Endothelial cell of umbilical vein (primary cell): ENCODE measurements around the gene PFN3. TPM values are rescaled to one million over a fixed set of nuclear protein-coding genes. Genes with fewer than 3 reads are reported as not detected.

Experiments
- BruUV-seq: library from RNA; stranded (reverse); fragments of 400-500 nt; replicated peaks from 2 replicates; lab custom pipeline; 2021; lab: Mats Ljungman, UMichigan
- CTCF ChIA-PET: fragments of 300-600, 350-600 bp; sonication (Branson Sonifier 250); formaldehyde crosslinking; loops from one replicate; lab custom pipeline; 2021; ENCODE audit warnings: antibody characterized with exemption, inconsistent platforms; lab: Charles Lee
- POLR2A ChIA-PET: fragments of 300-600, 350-600 bp; sonication (Branson Sonifier 250); formaldehyde crosslinking; loops from one replicate; lab custom pipeline; 2021; ENCODE audit warnings: antibody characterized with exemption, inconsistent platforms; lab: Charles Lee
- DNase-seq: peaks from one replicate; pipeline ENCODE4 v3.0.0-alpha.2; 2011; ENCODE audit warnings: low read depth, low spot score
- FAIRE-seq: peaks from 2 replicates; lab custom pipeline; 2011; peaks lifted over from hg19 to GRCh38; lab: Jason Lieb, UNC
- H2AFZ ChIP-seq: 2 replicates; pipeline ENCODE4 v1.6.0; 2012; ENCODE audit warnings: low read depth, low read length, control low read depth, inconsistent platforms
- H3K27ac ChIP-seq: 2 replicates; pipeline ENCODE4 v1.5.1; 2011; ENCODE audit warnings: low read depth, mild to moderate bottlenecking, control low read depth, low read length, moderate library complexity; ENCODE audit not compliant: insufficient read depth
- H3K27me3 ChIP-seq, 2 experiments: 2 replicates each; pipeline versions ENCODE4 v1.6.0 to v1.6.1; 2011; ENCODE audit warnings: low read length in 2 of 2, mixed read lengths in 1 of 2; ENCODE audit not compliant: control insufficient read depth in 2 of 2, insufficient read depth in 2 of 2
- H3K36me3 ChIP-seq, 2 experiments: 2 replicates in 1 of 2; 3 replicates in 1 of 2; pipeline ENCODE4 v1.5.1; 2011; ENCODE audit warnings: low read length in 2 of 2, mild to moderate bottlenecking in 1 of 2, moderate library complexity in 1 of 2; ENCODE audit not compliant: control insufficient read depth in 2 of 2, insufficient read depth in 2 of 2; ENCODE audit errors: extremely low read depth in 1 of 2
- H3K4me1 ChIP-seq: 3 replicates; pipeline ENCODE4 v1.5.1; 2011; ENCODE audit warnings: mild to moderate bottlenecking, low read length; ENCODE audit not compliant: control insufficient read depth, insufficient read depth; ENCODE audit errors: extremely low read depth
- H3K4me2 ChIP-seq: 2 replicates; pipeline ENCODE4 v1.6.1; 2011; ENCODE audit warnings: low read length, control low read depth, mixed read lengths; ENCODE audit not compliant: insufficient read depth
- H3K4me3 ChIP-seq, 3 experiments: fragments of 200-600 bp in 1 of 3; sonication (generic), shearing (Covaris generic) in 1 of 3; replicated peaks in 1 of 3; 2 replicates each; pipeline ENCODE4 v1.5.1; 2011 to 2016; ENCODE audit warnings: control low read depth in 3 of 3, low read length in 3 of 3, mild to moderate bottlenecking in 2 of 3, inconsistent platforms in 1 of 3, low read depth in 1 of 3, moderate library complexity in 1 of 3; ENCODE audit not compliant: insufficient read depth in 1 of 3
- H3K79me2 ChIP-seq: 2 replicates; pipeline ENCODE4 v1.6.0; 2012; ENCODE audit warnings: low read length, inconsistent platforms; ENCODE audit not compliant: control insufficient read depth, insufficient read depth
- H3K9ac ChIP-seq: replicated peaks from 2 replicates; pipeline ENCODE3; 2011; ENCODE audit warnings: low read length, control low read depth; ENCODE audit not compliant: insufficient read depth; ENCODE audit errors: extremely low read depth
- H3K9me1 ChIP-seq: replicated peaks from 3 replicates; pipeline ENCODE4 v1.6.0; 2011; ENCODE audit warnings: mild to moderate bottlenecking, low read length; ENCODE audit not compliant: control insufficient read depth, insufficient read depth; ENCODE audit errors: extremely low read depth
- H3K9me3 ChIP-seq: replicated peaks from 2 replicates; pipeline ENCODE4 v1.5.1; 2012; ENCODE audit warnings: low read length, inconsistent platforms; ENCODE audit not compliant: control insufficient read depth, insufficient read depth
- H4K20me1 ChIP-seq: replicated peaks from 2 replicates; pipeline ENCODE3; 2011; ENCODE audit warnings: mild to moderate bottlenecking, low read length; ENCODE audit not compliant: control insufficient read depth, insufficient read depth; ENCODE audit errors: extremely low read depth
- CTCF ChIP-seq, 2 donors: IDR thresholded peaks; 1 replicate in 1 of 2; 2 replicates in 1 of 2; pipeline ENCODE4 v1.5.1; 2011; ENCODE audit warnings: low read length in 2 of 2, mild to moderate bottlenecking in 2 of 2, moderate library complexity in 2 of 2, control low read depth in 1 of 2, inconsistent platforms in 1 of 2, low read depth in 1 of 2; ENCODE audit not compliant: insufficient read depth in 1 of 2; ENCODE audit errors: extremely low read depth in 1 of 2
- EZH2 ChIP-seq: IDR thresholded peaks from 2 replicates; pipeline ENCODE4 v1.6.1; 2012; ENCODE audit warnings: borderline replicate concordance, low read depth, mild to moderate bottlenecking, moderate library complexity, low read length, inconsistent platforms; ENCODE audit not compliant: severe bottlenecking
- FOS ChIP-seq: IDR thresholded peaks from 2 replicates; pipeline ENCODE4 v1.6.1; 2011; ENCODE audit warnings: mild to moderate bottlenecking, low read length, moderate library complexity, borderline replicate concordance; ENCODE audit not compliant: insufficient read depth
- GATA2 ChIP-seq: IDR thresholded peaks from 2 replicates; pipeline ENCODE4 v1.7.0; 2011; ENCODE audit warnings: low read depth, mild to moderate bottlenecking, moderate library complexity, mixed read lengths, low read length; ENCODE audit not compliant: insufficient read length, insufficient read depth
- JUN ChIP-seq: IDR thresholded peaks from 2 replicates; pipeline ENCODE4 v1.6.1; 2011; ENCODE audit warnings: borderline replicate concordance, low read depth; ENCODE audit not compliant: insufficient read length, insufficient read depth
- MYC ChIP-seq: IDR thresholded peaks from one replicate; pipeline ENCODE4 v1.6.1; 2011; ENCODE audit warnings: mild to moderate bottlenecking, low read depth, low read length
- POLR2A ChIP-seq: IDR thresholded peaks from 2 replicates; pipeline ENCODE4 v1.6.1; 2012; ENCODE audit warnings: low read depth, mild to moderate bottlenecking, control low read depth, low read length
- POLR2AphosphoS5 ChIP-seq: IDR thresholded peaks from 2 replicates; pipeline ENCODE4 v1.6.1; 2012; ENCODE audit warnings: low read depth, mild to moderate bottlenecking, control low read depth, low read length, moderate library complexity; ENCODE audit not compliant: insufficient read depth
- dilution Hi-C: fragments of 300-500 bp; cut with MboI; formaldehyde crosslinking; loops from one replicate; pipeline ENCODE4 v1.15.0; 2019; ENCODE audit warnings: low sequenced_read_pairs; ENCODE audit not compliant: extremely low pct_ligation_motif_present
- intact Hi-C: fragments of 100-400 bp; cut with micrococcal nuclease; formaldehyde crosslinking; loops from one replicate; pipeline ENCODE4 v1.10.0; 2022
- polyA plus RNA-seq, 4 experiments: library from polyadenylated mRNA; depleted of rRNA in 3 of 4; stranded (reverse) in 3 of 4; unstranded in 1 of 4; fragments of >200 nt; gene quantifications; 2 replicates each; pipeline versions ENCODE4 v1.2.1 to v1.2.3, GENCODE V29; 2011 to 2012; ENCODE audit warnings: missing spikeins in 1 of 4
- total RNA-seq: library from RNA; stranded (reverse); gene quantifications from 2 replicates; pipeline ENCODE4 v1.2.3, GENCODE V29; 2021
- TF ChIP-seq, protein P1 (sequence below): IDR thresholded peaks from 2 replicates; pipeline ENCODE4 v1.6.1; 2011; ENCODE audit not compliant: insufficient read depth, insufficient read length

The PFN3 gene
- total and polyA plus RNA-seq, 2 donors (not counting 3 experiments of a cell fraction or from before 2014, with no cell fraction given): not detected

DNA sequence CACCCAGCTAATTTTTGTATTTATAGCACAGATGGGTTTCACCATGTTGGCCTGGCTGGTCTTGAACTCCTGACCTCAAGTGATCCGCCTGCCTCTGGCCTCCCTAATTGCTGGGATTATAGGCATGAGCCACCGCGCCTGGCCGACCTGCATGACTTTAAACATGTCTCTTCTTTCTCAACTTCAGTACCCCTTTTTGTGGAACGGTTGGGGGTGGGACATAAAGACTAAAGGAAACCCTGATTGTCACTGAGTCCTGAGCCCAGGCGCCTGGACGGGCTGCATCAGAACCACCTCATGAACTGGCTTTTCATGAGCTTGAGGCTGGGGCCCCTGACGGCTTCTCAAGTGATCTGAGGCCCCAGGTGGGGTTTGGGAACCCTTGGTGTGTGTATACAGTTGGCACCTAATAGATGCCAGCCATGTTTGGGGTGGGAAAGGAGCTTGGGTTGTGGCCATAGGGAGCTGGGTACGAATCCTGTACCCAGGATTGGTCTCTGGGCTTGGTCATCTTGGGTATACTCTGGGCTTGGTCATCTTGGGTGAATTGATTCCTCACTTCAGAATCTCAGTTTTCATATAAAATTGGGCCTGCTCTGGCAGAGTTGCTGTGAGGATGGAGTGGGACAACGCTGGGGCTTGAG lies 28.2 kb upstream of the PFN3 start:
- intact Hi-C loops: no loop called here
- CTCF ChIA-PET: interaction anchor here (2.3 to 5.2 kb wide), 3 partner anchors 11 to 26 kb away, joined by 5 to 27 read pairs (median 10); no protein-coding TSS in a partner anchor

More for the DNA sequence above, 28.2 kb upstream of the PFN3 start:
- Histone ChIP-seq H2AFZ (no peak overlapping the region), H4K20me1 (no peaks in the 10 kb centered on the region), H3K4me2 (no peak overlapping the region), H3K27me3 (no peaks in the 10 kb centered on the region), H3K79me2 (peaks cover 27% of the 10 kb centered on the region), H3K9me3 (no peaks in the 10 kb centered on the region), H3K27ac (no peak overlapping the region), H3K9me1 (no peaks in the 10 kb centered on the region), H3K4me3 (no peak overlapping the region), H3K9ac (no peak overlapping the region), H3K36me3 (peaks cover 4 to 19% of the 10 kb centered on the region in 2 experiments), H3K4me1 (peaks cover 14% of the 10 kb centered on the region)
- POLR2A ChIA-PET: interaction anchor here (0.7 kb wide), 1 partner anchor 62 kb away, joined by 3 read pairs; no protein-coding TSS in a partner anchor
- no TSS peak for BruUV-seq
- TF ChIP-seq POLR2AphosphoS5 (no peak), EZH2 (no peak), JUN (no peak), GATA2 (no peak), POLR2A (no peak), FOS (no peak), MYC (no peak), CTCF (IDR thresholded peaks at IDR 0.05; ENCODE audit: extremely low read depth in 1 of 2, insufficient read depth in 1 of 2, low read depth in 1 of 2, low read length in 2 of 2) (no peak)
- TF ChIP-seq, protein P1, sequence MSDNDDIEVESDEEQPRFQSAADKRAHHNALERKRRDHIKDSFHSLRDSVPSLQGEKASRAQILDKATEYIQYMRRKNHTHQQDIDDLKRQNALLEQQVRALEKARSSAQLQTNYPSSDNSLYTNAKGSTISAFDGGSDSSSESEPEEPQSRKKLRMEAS: no peak
- no peak for FAIRE-seq
- dilution Hi-C loops: no loop called here
- DNase-seq: no peak
